HG03342 (cell line): Measurements from ENCODE around the gene DST.
A peak's percentile ranks its signal among the peaks of the same experiment; 100 is the strongest.
"Not testable (repeated sequence)": the region's sequence is repeated elsewhere in the genome, so short reads cannot be mapped to it uniquely, and the experiment has no call there.

Source experiments
- ATAC-seq: cut with Tn5 transposase; IDR thresholded peaks from one replicate; pipeline ENCODE4 v1.9.1; 2021; ENCODE audit warnings: mild to moderate bottlenecking, moderate library complexity; ENCODE audit not compliant: unreplicated experiment

DST gene

DNA sequence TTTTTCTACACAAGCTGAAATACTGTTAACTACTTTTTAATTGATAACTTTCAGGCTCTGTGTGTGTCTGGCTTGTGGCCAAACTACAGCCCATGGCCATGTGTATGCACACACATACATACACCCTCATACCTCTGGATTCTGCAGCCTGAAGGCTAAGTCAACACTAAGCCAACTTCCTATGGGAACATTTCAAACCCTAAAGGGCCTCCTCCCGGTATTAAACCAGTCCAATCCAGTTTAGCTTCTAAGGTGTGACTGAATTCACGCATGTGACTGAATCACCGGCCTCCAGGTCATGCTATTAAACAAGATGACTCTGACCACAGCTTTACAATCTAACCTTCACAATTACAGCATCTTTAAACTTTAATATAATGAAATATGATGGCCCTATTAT, 20.7 kb upstream of the DST start:
- no peak for ATAC-seq

DNA sequence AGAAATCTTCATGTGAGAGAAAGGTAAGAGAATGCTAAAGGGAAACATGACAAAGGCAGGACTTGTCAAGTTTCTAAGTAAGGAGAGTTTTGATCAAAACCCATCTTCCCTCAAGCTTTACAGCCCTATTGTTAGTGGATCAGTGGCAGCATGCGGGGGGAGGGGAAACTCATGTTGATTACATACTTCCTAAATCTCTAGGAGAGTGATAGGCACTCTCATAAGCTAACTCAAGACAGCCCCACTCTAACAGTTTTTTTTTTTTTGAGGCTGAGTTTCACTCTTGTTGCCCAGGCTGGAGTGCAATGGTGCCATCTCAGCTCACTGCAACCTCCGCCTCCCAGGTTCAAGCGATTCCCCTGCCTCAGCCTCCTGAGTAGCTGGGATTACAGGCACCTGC, 18.6 kb upstream of the DST start:
- ATAC-seq: not testable (repeated sequence)

DNA sequence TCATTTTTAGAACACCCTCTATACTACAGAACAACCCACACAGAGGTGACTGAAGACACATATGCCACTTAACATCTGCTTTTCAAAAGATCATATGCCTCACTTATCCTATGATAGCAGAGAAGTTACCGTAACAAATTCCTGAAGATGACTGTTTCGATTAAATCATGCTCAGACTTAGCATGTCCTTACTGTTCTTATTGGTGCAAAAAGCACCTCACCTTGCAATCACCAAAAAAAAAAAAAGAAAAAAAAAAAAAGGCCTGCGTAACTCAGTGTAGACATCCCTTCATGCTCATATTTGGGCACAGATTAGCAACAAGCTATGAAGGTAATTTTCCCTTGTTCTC, 17.7 kb upstream of the DST start:
- ATAC-seq: no peak

DNA sequence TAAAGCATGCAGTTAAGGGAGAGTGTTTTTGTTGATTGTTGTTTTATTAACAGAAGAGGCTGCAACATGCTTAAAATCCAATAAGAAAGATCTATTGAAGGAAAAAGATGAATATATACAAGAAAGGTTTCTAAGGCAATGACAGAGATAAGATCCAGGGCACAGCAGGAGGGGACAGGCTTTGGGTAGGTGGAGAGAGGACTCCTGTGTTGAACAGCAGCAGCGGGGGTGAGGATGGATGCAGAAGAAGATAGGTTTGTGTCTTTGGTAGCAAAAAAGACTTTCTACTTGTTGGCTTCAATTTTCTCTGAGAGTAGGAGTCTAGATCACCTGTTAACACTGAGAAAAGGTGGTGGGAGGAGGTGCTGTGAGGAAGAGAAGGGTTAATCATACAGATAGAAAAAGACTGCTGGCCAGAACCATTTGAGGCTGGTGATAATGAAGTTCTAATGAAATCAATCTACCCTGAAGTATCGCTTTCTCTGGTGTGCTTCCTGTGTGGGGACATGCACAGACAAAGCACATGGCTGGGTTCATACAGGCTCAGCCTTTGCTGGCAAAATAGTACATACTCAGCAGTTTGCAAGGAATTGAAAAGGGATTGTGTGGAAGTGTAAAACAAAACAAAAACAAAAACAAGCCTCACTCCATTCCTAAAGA, 17.2 kb upstream of the DST start:
- ATAC-seq: peak; percentile 74

DNA sequence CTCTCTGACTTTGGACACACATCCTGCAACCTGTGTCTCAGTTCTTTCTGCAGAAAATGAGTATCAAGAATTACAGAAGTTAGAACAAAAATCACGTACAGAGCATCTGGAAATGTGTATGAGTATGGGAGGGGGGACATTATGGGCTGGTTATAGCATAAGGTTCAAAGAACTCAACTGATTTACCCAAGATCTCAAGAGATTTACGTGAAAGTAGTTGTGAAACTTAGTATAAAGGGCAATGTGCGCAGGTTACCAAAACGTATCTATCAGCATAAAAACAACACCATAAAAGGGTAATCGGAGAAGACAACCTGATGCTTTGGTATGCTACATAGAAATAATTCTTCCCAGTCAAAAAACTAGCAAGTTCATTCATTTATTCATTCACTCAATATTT, 15.6 kb upstream of the DST start:
- ATAC-seq: no peak

DNA sequence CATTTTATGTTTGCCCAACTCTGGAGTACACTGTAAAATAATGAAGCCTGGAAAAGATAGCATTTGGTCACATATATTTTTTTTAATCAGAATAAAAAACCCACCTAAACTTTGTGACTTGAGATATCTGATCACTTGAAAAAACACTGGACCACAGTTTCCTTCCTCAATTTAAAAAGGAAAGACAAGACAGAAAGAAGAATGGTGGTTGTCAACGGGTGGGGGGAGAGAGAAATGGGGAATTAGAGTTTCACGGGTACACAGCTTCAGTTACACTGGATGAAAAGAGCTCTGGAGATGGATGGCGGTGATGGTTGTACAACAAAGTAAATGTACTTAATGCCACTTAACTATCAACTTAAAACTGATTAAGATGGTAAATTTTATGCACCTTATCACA, 14.7 kb upstream of the DST start:
- ATAC-seq: no peak

DNA sequence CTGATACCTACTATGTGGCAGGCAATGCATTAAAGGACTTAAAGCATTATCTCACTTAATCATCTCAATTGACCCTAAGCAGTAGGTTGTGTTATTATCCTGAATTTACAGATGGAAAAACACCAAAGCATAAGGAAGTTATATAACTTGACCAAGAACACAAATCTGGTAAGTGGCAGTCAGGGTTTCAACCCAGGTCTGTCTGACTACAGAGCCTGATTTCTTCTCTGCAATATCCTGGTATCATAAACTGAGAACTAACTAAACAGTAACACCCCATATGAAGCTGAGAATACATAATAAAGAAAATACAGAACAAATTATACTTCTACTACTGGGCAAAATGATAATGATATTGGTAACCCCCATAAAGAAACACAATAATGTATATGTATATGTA, 13.8 kb upstream of the DST start:
- no peak for ATAC-seq

DNA sequence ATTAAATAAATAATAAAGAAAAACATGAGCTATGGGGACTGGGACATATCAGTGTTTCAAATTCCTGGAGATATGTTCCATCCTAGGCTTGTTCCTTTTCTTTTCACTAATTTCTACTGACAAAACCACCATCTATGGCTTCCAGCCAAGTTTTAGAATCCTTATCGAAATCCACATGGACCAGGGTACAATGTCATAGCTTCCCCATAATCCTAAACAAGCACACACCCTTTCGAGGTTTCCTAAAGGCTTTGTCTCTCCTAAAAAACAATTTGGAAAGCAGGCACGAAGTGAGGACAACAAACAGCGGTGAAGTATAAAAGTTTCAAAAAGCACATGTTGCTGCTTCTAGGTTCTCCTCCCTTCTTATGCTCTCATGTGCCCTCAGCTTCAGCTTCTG, 13.3 kb upstream of the DST start:
- ATAC-seq: no peak

DNA sequence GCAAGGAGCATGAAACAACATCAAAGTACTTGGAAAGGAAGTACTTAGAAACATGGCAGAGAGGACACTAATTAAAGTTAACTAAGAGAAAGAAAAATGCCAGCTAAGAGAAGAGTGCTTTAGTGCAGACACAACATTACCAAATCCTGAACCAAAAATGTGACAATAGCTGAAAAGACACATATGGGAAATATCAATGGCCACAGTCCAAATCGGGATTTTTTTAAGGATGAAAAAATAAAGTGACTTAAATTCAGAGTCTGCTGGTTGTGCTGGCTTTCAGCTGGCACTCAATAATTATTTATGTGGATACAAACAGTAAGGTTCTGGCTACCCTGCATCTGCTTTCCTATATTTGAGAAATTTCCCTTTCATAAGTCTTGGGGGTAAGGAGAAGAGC, 12.6 kb upstream of the DST start:
- no peak for ATAC-seq

DNA sequence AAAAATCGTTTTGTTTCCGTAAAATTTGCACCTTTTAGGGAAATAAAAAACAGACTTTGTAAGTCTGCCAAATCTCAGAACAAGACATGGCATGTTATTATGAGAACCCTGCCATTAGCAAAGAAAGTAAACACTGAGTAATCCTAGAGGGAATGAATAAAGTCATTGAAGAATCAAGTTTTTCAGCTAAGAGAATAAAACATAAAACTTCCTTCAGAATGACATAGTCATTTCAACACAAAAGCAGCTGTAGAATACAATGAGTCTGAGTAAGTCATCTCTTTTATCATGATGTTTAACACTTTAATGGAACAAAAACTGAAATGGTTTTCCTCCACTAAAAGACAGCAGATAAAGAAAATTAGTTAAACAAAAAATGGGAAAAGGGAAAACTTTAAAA, 10.3 kb upstream of the DST start:
- no peak for ATAC-seq

DNA sequence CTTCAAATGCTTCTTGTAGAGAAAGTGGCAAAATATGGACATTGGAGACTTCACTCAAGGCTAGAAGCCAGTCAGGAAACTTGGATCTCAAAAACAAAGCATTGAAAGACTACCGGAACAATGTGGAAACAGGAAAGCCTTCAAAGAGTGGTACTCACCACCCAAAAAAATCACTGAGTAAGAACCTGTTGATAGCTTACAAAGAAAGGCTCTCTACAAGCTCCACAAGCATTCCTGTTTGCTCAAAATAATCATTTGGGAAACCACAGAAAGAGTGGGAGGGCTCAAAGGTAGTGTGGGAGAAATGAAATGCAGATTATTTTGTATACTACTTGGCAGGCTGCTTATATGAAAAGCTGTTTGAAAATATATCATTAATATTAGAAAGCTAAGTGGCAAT, 9.5 kb upstream of the DST start:
- no peak for ATAC-seq

DNA sequence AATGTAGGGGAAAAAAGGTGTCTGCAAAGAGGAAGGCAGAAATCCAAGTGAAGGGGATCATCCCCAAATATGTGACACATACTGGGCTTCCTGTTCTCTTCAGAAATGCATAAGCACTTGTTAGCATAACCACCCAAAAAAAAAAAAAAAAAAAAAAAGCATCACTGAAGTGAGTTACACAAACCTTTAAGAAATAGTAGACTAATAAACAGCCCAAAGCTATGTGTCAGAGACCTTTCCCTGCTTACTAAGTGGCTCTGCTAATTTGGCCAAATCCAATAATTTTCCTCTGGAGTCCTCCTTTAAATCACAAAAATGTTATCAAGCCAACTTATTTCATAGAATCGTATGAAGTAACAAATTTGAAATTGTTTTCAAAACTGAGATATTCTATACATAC, 7.5 kb upstream of the DST start:
- ATAC-seq: no peak

DNA sequence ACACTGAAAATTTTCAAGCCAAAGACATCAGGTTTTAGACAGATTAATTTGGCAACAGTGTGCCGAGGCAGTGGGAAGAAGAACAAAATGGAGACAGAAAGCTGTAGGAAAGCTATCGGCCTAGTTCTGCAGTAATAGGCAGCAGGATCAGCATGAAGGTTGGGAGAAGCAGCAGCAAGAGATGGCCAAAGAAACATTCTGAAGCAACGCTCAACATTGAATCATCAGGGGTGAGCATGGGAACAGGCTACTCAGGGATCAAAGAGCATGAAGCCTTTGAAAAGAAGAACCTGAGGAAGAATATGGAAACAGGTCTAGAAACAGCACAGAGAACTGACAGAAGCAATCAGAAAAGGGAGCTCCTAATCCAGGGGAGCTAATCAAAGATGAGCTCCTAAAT, 7.1 kb upstream of the DST start:
- no peak for ATAC-seq

DNA sequence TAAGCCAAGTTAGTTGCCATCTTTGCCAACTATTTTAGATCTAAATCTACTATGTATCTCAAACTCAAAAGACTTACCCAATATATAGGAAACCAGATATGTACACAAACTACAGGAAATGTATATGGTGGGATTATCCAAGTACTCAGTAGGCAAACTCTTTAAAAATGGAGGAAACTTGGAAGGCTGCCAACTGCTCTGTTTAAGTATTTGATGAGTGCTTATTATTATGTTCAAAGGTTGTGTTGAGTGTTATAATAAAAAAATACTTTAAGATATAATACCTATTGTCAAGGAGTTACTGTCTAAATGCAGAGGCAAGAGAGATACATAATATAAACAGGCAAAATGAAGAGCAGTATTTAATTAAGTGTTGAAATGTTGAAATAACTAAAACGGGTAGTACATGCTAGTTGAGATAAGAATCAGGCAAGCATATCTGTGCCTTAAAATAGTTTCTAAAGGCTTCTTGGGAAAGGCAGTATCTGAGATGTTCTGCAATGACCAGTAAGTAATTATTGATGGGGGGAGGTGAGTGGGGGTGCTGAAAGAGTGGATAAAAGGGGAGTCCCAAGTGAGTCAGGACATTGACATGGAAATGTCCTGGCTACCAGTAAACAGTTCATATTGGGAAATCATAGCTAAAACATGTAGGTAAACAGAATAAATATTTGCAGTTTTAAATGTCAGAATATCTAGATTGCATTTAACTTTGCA, 6.5 kb upstream of the DST start:
- no peak for ATAC-seq

DNA sequence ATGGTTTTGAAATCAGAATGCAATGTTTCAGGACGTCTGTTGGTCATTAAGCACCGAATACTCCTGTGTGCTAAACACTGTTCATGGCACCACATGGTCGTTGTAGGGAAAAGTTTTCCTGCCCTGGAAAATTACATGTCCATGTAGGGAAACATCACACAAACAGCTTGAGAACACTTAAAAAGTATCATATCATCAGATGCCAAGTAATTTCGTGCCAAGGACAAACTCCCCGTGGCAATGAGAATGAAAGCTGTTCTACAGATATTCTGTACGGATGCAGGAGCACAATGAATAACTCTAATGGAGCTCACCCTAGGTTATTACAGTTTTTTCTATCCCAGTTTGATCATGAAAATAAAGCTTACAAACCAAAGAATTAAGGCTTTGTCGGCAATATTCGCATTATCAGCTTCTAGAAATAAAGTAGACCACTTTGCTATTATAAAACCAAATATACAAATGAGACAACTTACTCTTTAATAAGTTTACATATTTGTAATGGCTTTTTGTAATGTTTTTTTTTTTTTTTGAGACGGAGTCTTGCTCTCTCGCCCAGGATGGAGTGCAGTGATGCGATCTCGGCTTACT, 4.6 kb upstream of the DST start:
- no peak for ATAC-seq

DNA sequence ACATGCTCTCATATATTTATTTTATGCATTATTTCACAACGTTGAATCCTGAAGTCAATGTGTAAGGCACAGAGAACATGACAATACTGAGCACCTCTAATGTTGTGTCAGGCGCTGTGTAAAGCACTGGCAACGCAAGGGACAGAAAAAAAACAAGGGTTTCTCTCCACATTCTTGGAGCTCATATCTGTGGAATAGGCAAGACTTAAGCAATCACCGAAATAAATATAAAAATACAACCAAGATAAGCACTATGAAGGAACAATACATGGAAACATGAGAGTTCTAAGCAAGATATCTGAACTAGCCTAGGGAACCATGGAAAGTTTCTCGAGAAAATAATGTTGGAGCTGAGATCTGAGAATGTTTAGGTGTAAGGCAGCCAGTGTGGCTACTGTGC, 1.7 kb upstream of the DST start:
- no peak for ATAC-seq

DNA sequence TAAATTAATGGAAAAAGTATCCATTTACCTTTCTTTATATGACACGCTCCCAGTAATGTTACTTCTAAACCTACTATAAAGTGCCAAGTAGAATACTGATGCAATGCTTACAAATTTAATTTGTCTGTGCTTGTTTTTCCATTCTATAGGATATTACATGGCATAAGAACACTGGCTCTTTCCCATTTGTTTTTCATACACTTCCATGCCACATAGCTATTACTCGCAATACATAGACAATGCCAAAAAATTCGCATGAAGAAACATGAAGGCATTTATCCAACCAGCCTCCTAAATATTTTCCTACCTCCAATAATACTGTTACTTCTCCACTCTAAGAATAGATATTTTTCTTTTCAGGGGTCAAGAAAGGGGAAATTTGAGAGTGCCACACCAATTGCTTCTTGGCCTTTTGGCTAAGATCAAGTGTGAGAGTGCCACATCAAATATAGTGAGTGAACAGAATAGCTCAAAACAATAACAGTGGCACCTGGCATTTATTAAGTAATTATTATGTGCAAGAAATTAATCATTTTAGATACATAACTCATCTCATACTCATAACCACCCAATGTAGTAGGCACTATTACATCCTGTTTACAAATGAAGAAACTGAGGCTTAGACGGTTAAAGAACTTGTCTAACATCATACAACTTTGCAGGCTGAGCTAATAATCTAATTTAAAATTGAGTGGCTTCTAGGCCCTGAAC, 845 bp upstream of the DST start:
- no peak for ATAC-seq

DNA sequence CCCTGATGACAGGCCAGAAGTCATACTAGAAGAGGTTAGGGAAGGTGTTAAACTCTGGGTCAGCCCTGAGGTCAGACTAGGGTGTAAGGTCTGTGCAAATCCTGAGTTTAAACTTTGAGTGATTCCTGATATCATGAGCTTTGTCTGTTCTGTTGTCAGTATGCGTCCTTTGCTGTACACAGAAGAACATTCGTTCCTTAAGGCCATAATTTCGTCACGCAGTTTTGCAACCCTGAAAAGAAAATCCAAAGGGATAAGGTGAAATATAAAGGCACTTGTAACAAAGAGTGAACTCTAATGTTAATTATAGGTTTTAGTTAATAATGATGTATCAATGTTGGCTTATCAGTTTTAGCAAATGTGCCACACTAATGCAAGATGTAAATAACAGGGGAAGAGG, 2.3 kb downstream of the DST start:
- no peak for ATAC-seq

DNA sequence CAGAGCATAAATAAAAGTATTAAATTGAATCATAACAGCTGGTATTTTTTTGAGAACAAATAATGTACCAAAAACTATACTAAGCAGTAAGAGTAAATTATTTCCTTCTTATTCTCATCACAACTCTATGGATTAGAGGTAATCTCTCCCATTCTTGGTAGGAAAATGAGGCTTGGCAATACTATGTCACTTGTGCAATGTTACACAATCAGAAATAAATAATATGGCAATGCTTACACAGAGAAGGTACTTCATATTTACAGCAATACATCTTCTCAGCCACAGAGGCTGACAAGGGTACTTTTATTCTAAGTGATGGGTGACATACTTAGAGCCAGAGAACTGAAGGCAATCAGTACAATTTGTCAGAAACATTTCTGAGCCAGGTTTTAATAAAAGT, 3.9 kb downstream of the DST start:
- ATAC-seq: no peak

DNA sequence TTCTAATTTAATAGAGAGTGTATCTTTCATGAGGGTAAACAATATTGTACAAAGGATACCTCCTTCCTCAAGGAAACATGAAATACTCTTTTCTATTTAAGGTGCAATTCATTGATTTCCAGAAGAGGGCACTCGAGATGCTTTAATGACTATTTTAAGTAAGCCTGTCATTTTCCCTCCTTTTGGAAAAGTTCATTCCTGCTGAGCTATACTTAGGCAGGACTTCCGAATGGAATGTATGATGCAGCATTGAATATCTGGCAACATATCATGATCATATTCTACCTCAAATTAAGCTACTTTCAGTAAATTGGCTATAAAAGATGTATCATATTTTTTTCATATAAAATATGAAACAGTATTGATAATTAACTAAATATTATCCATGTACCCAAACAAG, 5.0 kb downstream of the DST start:
- no peak for ATAC-seq

DNA sequence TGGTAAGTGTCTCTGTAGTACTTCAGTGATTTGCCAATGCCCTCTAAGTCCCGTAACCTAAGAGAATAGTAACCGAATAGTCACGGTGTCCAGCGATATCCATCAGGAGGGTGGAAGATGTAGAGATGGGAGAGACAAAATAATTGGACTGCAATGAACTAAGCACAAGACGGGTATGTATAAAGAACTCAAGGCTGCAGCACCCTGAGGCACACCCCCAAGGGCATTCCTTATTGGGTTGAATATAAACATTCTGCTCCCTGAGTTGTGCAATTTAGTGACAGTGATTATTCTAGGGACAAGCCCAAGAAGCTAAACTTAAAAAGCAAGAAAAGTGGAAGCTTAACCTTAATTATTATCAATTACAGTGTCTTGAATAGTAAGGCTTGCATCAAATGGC, 14.6 kb downstream of the DST start:
- no peak for ATAC-seq

DNA sequence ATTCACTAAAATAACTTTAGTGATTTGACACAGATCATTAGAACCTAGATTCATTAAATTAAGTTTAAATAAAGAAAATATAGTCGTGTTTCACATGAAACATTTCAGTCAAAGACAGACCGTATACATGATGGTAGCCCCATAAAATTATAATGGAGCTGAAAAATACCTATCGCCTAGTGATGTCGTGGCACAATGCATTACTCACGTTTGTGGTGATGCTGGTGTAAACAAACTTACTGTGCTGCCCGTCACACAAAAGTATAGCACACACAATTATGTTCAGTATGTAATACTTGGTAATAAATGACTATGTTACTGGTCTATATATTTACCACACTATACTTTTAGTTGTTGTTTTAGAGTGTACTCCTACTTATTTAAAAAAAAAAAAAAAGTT, 17.3 kb downstream of the DST start:
- ATAC-seq: no peak
